Tibial nerve (tissue), 4 donors: ENCODE measurements around the gene UNC93A. TPM values are rescaled to one million over a fixed set of nuclear protein-coding genes. Genes with fewer than 3 reads are reported as not detected.
"Not testable (repeated sequence)": the region's sequence is repeated elsewhere in the genome, so short reads cannot be mapped to it uniquely, and the experiment has no call there.

Experiments used
- DNase-seq, 2 donors: peaks; one replicate each; pipeline ENCODE4 v3.0.0-alpha.2; 2019; ENCODE audit warnings: low spot score in 2 of 2
- H3K27ac ChIP-seq, 4 donors: fragments of 200-600 bp; sonication (generic) in 3 of 4; one replicate each; pipeline ENCODE4 v1.5.1; 2017 to 2019; ENCODE audit warnings: mild to moderate bottlenecking in 1 of 4
- H3K27me3 ChIP-seq, 2 donors: fragments of 200-600 bp; sonication (generic) in 1 of 2; one replicate each; pipeline versions ENCODE4 v1.5.1 to v1.6.0; 2017 to 2019
- H3K36me3 ChIP-seq, 3 donors: fragments of 200-600 bp; sonication (generic); one replicate each; pipeline ENCODE4 v1.5.1; 2018 to 2019
- H3K4me1 ChIP-seq, 4 donors: fragments of 200-600 bp; sonication (generic) in 3 of 4; one replicate each; pipeline ENCODE4 v1.5.1; 2017 to 2019
- H3K4me3 ChIP-seq, 4 donors: fragments of 200-600 bp; sonication (generic) in 3 of 4; one replicate each; pipeline ENCODE4 v1.5.1; 2017 to 2019; ENCODE audit warnings: mild to moderate bottlenecking in 1 of 4, moderate library complexity in 1 of 4
- H3K9me3 ChIP-seq, 4 donors: fragments of 200-600 bp; sonication (generic) in 3 of 4; one replicate each; pipeline ENCODE4 v1.5.1; 2017 to 2019
- CTCF ChIP-seq, 5 experiments: fragments of 200-600 bp in 3 of 5; fragments of 450-650 bp in 2 of 5; sonication (generic) in 3 of 5; IDR thresholded peaks; one replicate each; pipeline ENCODE4 v1.5.1; 2016 to 2019; ENCODE audit warnings: antibody characterized with exemption in 5 of 5, mild to moderate bottlenecking in 3 of 5, moderate library complexity in 2 of 5
- EP300 ChIP-seq, 2 donors: sonication (generic); formaldehyde crosslinking; IDR thresholded peaks; one replicate each; pipeline ENCODE4 v1.6.1; 2017; ENCODE audit warnings: antibody characterized with exemption in 2 of 2, mild to moderate bottlenecking in 1 of 2
- POLR2A ChIP-seq, 2 donors: fragments of 450-650 bp; IDR thresholded peaks; one replicate each; pipeline ENCODE4 v1.6.1; 2017; ENCODE audit warnings: antibody characterized with exemption in 2 of 2, mild to moderate bottlenecking in 2 of 2, moderate library complexity in 2 of 2
- WGBS, 2 donors: methylation state at CpG; one replicate each; pipeline ENCODE4 v1.1.5; 2018; 5-methylcytosine and 5-hydroxymethylcytosine counted together
- total RNA-seq, 4 donors: library from RNA; depleted of rRNA; stranded (reverse); fragments of >200 nt; gene quantifications; one replicate each; pipeline ENCODE4 v1.1.0, GENCODE V29; 2016

Gene UNC93A
- not detected for total RNA-seq

GRCh38 chr6:167290786-167291622 lies at the start of gene UNC93A:
Gene UNC93A (plus strand): TSS chr6:167291315. CDS start chr6:167291490, 175 bp downstream.
- Histone ChIP-seq H3K4me1 (no peaks in the 10 kb centered on the region), H3K4me3 (no peak within 1 kb of the TSS), H3K27me3 (no peaks in the 10 kb centered on the region), H3K9me3 (no peaks in the 10 kb centered on the region), H3K36me3 (no peaks in the 10 kb centered on the region), H3K27ac (no peak within 1 kb of the TSS)
- DNase-seq, result no peak
- WGBS, 2 donors, result 61 to 68% methylated on average over 7 of the region's 7 CpGs
- TF ChIP-seq POLR2A (IDR thresholded peaks at IDR 0.05) (no peak), EP300 (IDR thresholded peaks at IDR 0.05) (no peak), CTCF (IDR thresholded peaks at IDR 0.05) (no peak)

- not testable (repeated sequence) for H3K36me3 ChIP-seq, H3K27ac ChIP-seq, H3K4me1 ChIP-seq, H3K27me3 ChIP-seq, H3K4me3 ChIP-seq, DNase-seq, H3K9me3 ChIP-seq
- 41 to 70% methylated on average over 17 to 19 of the region's 30 CpGs for WGBS, 2 donors
Measured at GRCh38 chr6:167241321-167242134, 49.6 kb upstream of the UNC93A start.

- H3K4me1 ChIP-seq, H3K4me3 ChIP-seq, H3K9me3 ChIP-seq, H3K27me3 ChIP-seq, DNase-seq, H3K27ac ChIP-seq, H3K36me3 ChIP-seq: not testable (repeated sequence)
- 92 to 100% methylated on average over 1 to 2 of the region's 7 CpGs for WGBS, 2 donors
Measured at GRCh38 chr6:167242135-167242506, 49.0 kb upstream of the UNC93A start.

- not testable (repeated sequence) for H3K27ac ChIP-seq, H3K4me1 ChIP-seq, H3K27me3 ChIP-seq, H3K4me3 ChIP-seq, H3K9me3 ChIP-seq, DNase-seq, H3K36me3 ChIP-seq
- WGBS, 2 donors, result 91 to 92% methylated on average over 6 of the region's 6 CpGs
Measured at GRCh38 chr6:167242511-167243051, 48.5 kb upstream of the UNC93A start.

- Histone ChIP-seq H3K27ac (no peak overlapping the region), H3K4me1 (no peaks in the 10 kb centered on the region), H3K27me3 (no peaks in the 10 kb centered on the region), H3K9me3 (no peaks in the 10 kb centered on the region), H3K36me3 (no peaks in the 10 kb centered on the region), H3K4me3 (no peak overlapping the region)
- WGBS, 2 donors, result 48 to 67% methylated on average over 11 of the region's 11 CpGs
- TF ChIP-seq POLR2A (IDR thresholded peaks at IDR 0.05), result no peak
- no peak for TF ChIP-seq CTCF (IDR thresholded peaks at IDR 0.05)
- no peak for TF ChIP-seq EP300 (IDR thresholded peaks at IDR 0.05)
- no peak for DNase-seq
Measured at GRCh38 chr6:167244064-167244960, 46.8 kb upstream of the UNC93A start.

GRCh38 chr6:167244991-167245390 lies 46.1 kb upstream of the UNC93A start:
- no peaks in the 10 kb centered on the region for H3K9me3 ChIP-seq
- no peaks in the 10 kb centered on the region for H3K27me3 ChIP-seq
- no peaks in the 10 kb centered on the region for H3K36me3 ChIP-seq
- H3K27ac ChIP-seq, result no peak overlapping the region
- no peak overlapping the region for H3K4me3 ChIP-seq
- no peak for DNase-seq
- 56 to 59% methylated on average over 4 of the region's 4 CpGs for WGBS, 2 donors
- TF ChIP-seq EP300 (IDR thresholded peaks at IDR 0.05) (no peak), POLR2A (IDR thresholded peaks at IDR 0.05) (no peak), CTCF (IDR thresholded peaks at IDR 0.05) (no peak)
- no peaks in the 10 kb centered on the region for H3K4me1 ChIP-seq
